ENCODE measurements around the gene SLC24A4.
"Not testable (repeated sequence)": the region's sequence is repeated elsewhere in the genome, so short reads cannot be mapped to it uniquely, and the experiment has no call there.

SLC24A4 gene

GRCh38 chr14:92528486-92529100, 205.6 kb downstream of the SLC24A4 start:
- no peak for DNase-seq

DNA sequence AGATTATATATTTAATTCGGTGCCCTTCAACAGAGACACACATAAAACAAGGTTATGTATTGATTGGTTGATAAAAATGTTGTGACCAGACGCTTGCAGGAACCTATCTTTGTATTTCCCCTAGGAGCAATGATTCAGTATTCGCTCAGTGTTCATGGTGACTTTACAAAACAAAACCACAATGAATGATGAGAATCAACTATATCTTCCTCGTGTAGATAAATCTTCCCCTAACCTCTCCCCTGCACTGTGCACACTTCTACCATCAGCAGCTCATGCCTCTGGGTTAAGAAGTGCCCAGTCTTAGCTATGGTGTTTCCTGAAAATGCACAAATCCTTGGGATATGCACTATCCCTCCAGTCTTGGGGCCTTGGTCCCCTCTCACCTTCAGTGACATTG, 206.9 kb downstream of the SLC24A4 start:
- no peak for DNase-seq

DNA sequence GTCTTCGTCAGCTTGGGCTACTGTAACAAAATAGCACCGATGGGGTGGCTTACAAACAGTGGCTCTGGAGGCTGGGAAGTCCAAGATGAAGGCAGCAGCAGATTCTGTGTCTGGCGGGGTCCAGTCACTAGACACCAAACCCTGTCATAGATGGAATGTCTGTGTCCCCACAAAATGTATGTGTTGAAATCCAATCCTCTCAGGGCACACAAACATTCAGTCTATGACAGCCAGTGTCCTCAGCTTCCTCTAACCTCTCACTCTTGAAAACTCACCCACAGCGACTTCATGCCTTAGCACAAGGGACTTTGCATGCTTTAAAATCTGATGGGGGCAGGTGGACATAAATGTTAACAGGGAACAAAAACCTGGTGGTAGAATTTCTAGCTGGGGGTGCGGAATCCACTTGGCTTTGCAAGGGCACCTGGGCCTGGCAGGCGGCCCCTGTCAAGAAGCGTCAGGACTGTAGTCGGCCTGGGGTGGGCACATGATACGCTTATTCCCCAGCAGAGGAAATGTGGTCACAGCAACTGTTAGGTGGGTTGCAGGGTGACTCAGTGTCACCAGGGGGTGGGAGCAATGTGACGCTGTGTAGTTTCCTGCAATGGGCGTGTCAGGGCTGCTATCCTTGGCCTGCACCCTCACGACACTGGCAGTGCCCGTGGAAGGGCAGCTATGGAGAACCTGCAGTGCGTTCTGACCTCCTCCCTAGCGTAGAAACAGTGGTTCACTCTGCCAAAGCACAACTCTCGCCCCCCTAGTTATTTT, 208.3 kb downstream of the SLC24A4 start:
- DNase-seq, result peak in 1 of 6 experiments; percentile 29

- no peak for DNase-seq
Observed at GRCh38 chr14:92532490-92533163, 209.7 kb downstream of the SLC24A4 start.

- DNase-seq, result peak in 5 of 6 experiments; percentile 28 to 67 (median 57)
Observed at GRCh38 chr14:92534932-92535643, 212.1 kb downstream of the SLC24A4 start.

DNA sequence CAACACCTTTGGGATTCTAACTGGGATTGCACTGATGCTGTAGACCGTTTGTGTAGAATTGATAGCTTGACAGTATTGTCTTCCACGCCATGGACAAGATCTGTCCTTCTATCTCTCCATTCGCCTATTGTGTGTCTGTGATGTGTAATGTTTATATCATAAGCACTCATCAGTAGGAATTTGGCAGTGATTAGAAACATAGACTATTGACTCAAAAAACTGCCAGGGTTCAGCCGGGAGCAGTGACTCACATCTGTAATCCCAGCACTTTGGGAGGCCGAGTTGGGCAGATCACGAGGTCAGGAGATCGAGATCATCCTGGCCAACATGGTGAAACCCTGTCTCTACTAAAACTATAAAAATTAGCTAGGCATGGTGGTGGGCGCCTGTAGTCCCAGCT, 213.3 kb downstream of the SLC24A4 start:
- DNase-seq, result not testable (repeated sequence)

DNA sequence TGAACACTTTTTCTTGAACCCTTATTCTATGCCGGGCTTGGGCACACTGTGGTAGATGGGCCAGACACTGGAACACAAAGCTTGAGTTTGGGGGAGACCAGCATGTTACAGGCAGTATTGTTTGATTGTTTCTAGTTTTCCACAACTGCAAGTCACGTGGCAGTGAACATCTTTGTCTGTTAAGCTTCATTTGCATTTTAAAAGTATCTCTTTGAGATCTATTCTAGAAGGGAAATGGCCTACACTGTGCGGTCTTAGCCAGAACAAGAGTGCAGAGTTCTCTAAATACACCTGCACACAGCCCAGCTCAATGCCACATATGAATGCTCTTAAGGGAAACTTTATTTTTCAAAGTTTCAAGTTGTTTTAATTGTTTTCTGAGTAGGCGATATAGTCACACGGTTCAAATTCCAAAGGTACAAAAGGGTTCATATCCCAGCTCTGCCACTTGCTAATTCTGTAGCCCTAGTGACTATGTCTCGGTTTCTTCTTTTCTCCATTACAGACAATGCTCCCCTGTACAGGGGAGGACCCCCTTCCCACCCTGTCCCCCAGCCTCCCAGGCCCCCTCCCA, 215.5 kb downstream of the SLC24A4 start:
- DNase-seq, result no peak

DNA sequence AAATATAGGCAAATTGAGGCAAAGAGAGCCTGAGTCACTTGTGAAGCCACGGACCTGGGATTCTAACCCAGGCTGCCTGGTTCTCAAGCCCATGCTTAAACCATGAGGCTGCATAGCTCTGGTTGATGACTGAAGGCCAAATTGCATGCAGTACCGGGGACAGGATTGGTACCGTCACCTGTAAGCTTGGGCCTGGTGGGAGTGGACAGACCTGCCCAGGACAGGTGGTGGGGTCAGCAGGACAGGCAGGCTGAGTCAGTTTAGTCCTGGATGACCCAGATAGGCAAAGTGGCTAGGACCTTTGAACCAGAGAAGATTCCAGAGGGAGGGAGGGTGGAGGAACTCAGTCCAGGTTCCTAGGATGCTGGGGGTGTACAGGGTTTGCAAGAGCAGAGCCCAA, 216.5 kb downstream of the SLC24A4 start:
- DNase-seq, result no peak

- no peak for DNase-seq
Observed at GRCh38 chr14:92539875-92540274, 216.9 kb downstream of the SLC24A4 start.

- DNase-seq, result no peak
Observed at GRCh38 chr14:92540472-92541048, 217.6 kb downstream of the SLC24A4 start.

GRCh38 chr14:92542766-92543554, 220.0 kb downstream of the SLC24A4 start:
- no peak for DNase-seq

DNA sequence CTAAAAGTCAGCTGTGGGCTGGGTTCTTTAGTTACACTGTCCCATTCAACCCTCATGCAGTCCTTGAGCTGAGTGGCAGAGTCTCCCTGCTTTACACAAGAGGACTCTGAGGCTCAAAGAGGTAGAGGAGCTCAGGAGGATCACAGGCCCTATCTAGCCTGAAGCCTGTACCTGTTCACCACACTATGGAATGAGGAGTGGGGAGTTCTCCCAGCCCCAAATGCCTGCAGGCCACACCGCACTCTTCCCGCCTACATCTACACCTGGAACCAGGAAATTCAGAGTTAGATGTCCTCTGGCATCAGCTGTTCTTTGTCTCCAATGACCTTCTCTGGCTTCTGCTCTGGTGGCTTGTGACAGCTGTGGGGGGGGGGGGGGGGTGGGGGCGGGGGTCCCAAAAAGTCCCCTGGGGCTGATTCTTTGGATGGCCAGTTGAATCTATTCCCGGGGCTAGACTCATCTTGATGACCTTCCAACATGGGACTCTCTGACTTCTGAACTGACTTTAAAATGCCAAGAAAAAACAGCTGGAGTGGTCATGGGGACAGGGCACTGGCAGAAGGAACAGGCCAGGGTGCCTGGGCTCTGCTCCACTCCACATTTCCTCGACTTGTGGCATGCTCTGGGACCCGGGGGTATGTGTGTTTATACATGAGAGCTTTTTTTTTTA, 221.2 kb downstream of the SLC24A4 start:
- no peak for DNase-seq

GRCh38 chr14:92546347-92547053, 223.5 kb downstream of the SLC24A4 start:
- DNase-seq, result no peak

- DNase-seq, result no peak
Observed at GRCh38 chr14:92549105-92549858, 226.3 kb downstream of the SLC24A4 start.

DNA sequence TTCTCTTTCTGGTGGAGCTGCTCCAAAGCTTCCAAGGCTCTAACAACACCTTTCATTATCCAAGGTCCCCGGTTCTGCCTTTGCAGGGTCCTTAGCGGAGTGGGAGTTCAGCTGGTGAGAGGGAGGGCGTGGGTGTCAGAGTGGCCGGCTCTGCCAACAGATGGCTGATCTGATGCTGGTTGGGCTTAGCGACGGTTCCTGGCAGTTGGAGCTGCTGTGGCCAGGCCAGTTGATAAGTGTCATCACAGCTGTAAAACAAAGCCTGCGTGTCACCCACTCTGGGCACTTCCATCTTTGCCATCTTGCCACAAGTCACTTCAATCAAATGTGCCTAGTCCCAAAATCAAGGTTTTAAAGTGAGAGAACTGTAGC, 226.9 kb downstream of the SLC24A4 start:
- no peak for DNase-seq
